Mammary epithelial cell (primary cell): Measurements from ENCODE around the gene RASAL3.

ENCODE experiments used
- EZH2 ChIP-seq: IDR thresholded peaks from 2 replicates; pipeline ENCODE4 v1.6.1; 2012; ENCODE audit warnings: low read length, inconsistent platforms, borderline replicate concordance
- TF ChIP-seq, protein P1 (sequence below), 2 donors: IDR thresholded peaks in 1 of 2; conservative IDR thresholded peaks in 1 of 2; 2 replicates each; pipeline ENCODE4 v1.5.1; 2011 to 2012; ENCODE audit warnings: inconsistent platforms in 2 of 2, low read length in 2 of 2, mild to moderate bottlenecking in 2 of 2, control low read depth in 1 of 2, low read depth in 1 of 2; ENCODE audit not compliant: insufficient read depth in 1 of 2; ENCODE audit errors: extremely low read depth in 1 of 2

DNA sequence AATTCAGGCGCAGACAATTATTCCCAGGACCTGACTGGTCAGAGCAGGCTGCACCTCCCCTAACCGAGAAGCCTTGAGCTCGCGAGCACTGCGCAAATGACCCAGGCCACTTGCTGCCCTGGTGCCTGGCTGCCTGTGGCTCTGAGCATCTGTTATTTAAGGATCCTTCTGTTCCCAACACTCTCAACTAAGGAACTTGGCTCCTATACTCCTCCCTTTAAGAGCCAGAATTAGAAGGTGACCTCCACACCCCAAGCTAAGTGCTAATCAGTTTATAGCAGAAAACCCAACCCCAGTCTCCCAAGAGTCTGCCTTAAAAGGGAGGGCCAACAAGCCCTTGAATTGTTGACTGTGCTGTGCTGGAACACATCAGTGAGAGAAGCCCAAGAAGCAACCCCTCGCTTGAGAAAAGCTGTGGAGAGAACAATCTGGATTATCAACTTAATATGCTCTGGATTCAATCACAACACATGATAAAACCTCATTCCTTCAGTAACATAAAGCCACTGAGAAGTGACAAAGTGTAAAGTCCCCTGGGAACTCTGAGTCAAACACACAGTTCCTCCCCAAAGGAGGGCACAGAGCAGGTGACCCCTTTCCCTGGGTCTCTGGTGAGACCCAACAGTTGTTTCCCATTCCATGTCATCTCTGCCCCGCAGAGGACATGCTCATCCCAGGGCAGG, 60.1 kb downstream of the RASAL3 start:
- TF ChIP-seq, protein P1, sequence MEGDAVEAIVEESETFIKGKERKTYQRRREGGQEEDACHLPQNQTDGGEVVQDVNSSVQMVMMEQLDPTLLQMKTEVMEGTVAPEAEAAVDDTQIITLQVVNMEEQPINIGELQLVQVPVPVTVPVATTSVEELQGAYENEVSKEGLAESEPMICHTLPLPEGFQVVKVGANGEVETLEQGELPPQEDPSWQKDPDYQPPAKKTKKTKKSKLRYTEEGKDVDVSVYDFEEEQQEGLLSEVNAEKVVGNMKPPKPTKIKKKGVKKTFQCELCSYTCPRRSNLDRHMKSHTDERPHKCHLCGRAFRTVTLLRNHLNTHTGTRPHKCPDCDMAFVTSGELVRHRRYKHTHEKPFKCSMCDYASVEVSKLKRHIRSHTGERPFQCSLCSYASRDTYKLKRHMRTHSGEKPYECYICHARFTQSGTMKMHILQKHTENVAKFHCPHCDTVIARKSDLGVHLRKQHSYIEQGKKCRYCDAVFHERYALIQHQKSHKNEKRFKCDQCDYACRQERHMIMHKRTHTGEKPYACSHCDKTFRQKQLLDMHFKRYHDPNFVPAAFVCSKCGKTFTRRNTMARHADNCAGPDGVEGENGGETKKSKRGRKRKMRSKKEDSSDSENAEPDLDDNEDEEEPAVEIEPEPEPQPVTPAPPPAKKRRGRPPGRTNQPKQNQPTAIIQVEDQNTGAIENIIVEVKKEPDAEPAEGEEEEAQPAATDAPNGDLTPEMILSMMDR (conservative IDR thresholded peaks at IDR 0.05 in 1 of 2, IDR thresholded peaks at IDR 0.05 in 1 of 2; ENCODE audit: extremely low read depth in 1 of 2, insufficient read depth in 1 of 2, low read depth in 1 of 2, low read length in 2 of 2), result no peak
- no peak for TF ChIP-seq EZH2
